Endodermal cell (in vitro differentiated cells): ENCODE results near the gene AHNAK. TPM values are rescaled to one million over a fixed set of nuclear protein-coding genes. Genes with fewer than 3 reads are reported as not detected.

Experiments used
- DNase-seq: peaks from one replicate; pipeline ENCODE4 v3.0.0-alpha.2; 2017
- H3K27ac ChIP-seq: 2 replicates; pipeline ENCODE4 v1.5.1; 2013; ENCODE audit warnings: mild to moderate bottlenecking, low read depth, low read length, moderate library complexity
- H3K27me3 ChIP-seq: 2 replicates; pipeline ENCODE4 v1.6.1; 2013; ENCODE audit warnings: mild to moderate bottlenecking, low read length, moderate library complexity; ENCODE audit not compliant: insufficient read depth, control insufficient read depth, poor library complexity, severe bottlenecking
- H3K36me3 ChIP-seq: 2 replicates; pipeline ENCODE4 v1.7.0; 2013; ENCODE audit warnings: mild to moderate bottlenecking, low read length, moderate library complexity; ENCODE audit not compliant: control insufficient read depth, insufficient read depth
- H3K4me1 ChIP-seq: one replicate; pipeline ENCODE4 v1.7.0; 2013; ENCODE audit warnings: low read length; ENCODE audit not compliant: control insufficient read depth, insufficient read depth
- H3K4me3 ChIP-seq: 2 replicates; pipeline ENCODE4 v1.5.1; 2013; ENCODE audit warnings: mild to moderate bottlenecking, low read length, moderate library complexity
- H3K9ac ChIP-seq: 2 replicates; pipeline ENCODE4 v1.6.1; 2013; ENCODE audit warnings: mild to moderate bottlenecking, low read length, moderate library complexity; ENCODE audit not compliant: poor library complexity, severe bottlenecking; ENCODE audit errors: extremely low read depth
- H3K9me3 ChIP-seq: 2 replicates; pipeline ENCODE4 v1.6.1; 2013; ENCODE audit warnings: mild to moderate bottlenecking, low read length, moderate library complexity; ENCODE audit not compliant: control insufficient read depth
- H3K27ac Mint-ChIP-seq: 2 replicates; pipeline ENCODE4 v1.8.0; 2020; ENCODE audit warnings: mixed read lengths
- H3K27me3 Mint-ChIP-seq: 2 replicates; pipeline ENCODE4 v1.8.0; 2021; ENCODE audit warnings: mild to moderate bottlenecking, mixed read lengths; ENCODE audit not compliant: insufficient read depth
- H3K36me3 Mint-ChIP-seq: 2 replicates; pipeline ENCODE4 v1.8.0; 2020; ENCODE audit warnings: low read depth, mixed read lengths
- H3K4me1 Mint-ChIP-seq: 2 replicates; pipeline ENCODE4 v1.8.0; 2020; ENCODE audit warnings: mixed read lengths
- H3K4me3 Mint-ChIP-seq: 2 replicates; pipeline ENCODE4 v1.8.0; 2020; ENCODE audit warnings: mild to moderate bottlenecking, moderate library complexity, mixed read lengths
- H3K9me3 Mint-ChIP-seq: 2 replicates; pipeline ENCODE4 v1.8.0; 2020; ENCODE audit warnings: mild to moderate bottlenecking, mixed read lengths
- WGBS, 2 experiments: methylation state at CpG; one replicate each; pipeline versions ENCODE4 v1.1.5 to v1.1.7; 2013; ENCODE audit warnings: missing lambda C conversion rate in 2 of 2, mixed read lengths in 1 of 2; ENCODE audit not compliant: insufficient coverage in 1 of 2, insufficient read length in 1 of 2; 5-methylcytosine and 5-hydroxymethylcytosine counted together
- total RNA-seq, 2 donors: library from RNA; stranded (reverse); fragmentation: NEBNext Ultra II Directional in 1 of 2; extraction: Animal tissue kit (Norgen Biotek cat#: 25700) in 1 of 2; gene quantifications; 2 replicates in 1 of 2; 3 replicates in 1 of 2; pipeline ENCODE4 v1.2.1, GENCODE V29; 2021
- TF ChIP-seq, protein P1 (sequence below): fragments of 200-600 bp; sonication (generic); conservative IDR thresholded peaks from 2 replicates; pipeline ENCODE4 v1.5.0; 2021; ENCODE audit warnings: antibody characterized with exemption, mild to moderate bottlenecking

AHNAK gene
- total RNA-seq, 2 donors from 2014 or later = 109 to 165 TPM

DNA sequence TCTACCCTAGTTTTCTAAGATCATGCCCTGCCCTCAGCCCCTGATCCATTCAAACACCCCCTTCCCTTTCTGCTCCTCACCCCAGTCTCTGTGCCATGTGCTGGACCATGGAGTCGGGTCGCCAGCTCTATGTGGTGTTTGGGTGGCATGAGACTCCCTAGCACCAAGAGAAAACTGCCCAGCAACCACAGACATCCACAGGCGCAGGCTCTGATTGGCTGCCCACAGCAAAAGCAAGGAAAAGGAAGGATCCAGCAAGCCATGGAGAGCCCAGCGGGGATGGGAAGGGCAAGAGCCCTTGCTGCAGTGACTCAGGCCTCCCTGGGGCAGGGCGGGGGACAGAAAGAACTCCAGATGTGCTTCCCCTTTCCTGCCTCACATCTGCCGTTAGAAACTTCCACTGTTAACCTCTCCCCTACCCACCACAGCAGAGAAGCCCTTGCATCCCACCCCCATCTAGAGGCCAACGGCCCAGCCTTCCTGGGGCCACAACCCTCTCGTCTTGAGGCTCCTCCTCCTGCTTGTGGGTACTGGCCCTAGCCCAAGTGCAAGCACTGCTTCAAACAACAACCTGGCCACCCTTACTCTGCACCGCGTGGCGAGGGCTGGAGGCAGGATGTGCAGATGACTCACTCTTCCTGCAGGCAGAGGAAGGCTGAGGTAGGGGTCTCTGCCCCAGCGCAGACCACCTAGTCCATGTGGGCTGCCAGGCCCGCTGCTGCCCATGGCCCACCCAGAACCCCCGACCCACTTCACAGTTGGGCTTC lies 9.7 kb upstream of the AHNAK start:
- Histone ChIP-seq H3K36me3 (peaks cover 46% of the 10 kb centered on the region), H3K4me3 (peak overlapping the region; percentile 34), H3K27ac (peak overlapping the region; percentile 59), H3K27me3 (no peaks in the 10 kb centered on the region), H3K9ac (peak overlapping the region; percentile 23), H3K9me3 (no peaks in the 10 kb centered on the region), H3K4me1 (peaks cover 32% of the 10 kb centered on the region)
- TF ChIP-seq, protein P1, sequence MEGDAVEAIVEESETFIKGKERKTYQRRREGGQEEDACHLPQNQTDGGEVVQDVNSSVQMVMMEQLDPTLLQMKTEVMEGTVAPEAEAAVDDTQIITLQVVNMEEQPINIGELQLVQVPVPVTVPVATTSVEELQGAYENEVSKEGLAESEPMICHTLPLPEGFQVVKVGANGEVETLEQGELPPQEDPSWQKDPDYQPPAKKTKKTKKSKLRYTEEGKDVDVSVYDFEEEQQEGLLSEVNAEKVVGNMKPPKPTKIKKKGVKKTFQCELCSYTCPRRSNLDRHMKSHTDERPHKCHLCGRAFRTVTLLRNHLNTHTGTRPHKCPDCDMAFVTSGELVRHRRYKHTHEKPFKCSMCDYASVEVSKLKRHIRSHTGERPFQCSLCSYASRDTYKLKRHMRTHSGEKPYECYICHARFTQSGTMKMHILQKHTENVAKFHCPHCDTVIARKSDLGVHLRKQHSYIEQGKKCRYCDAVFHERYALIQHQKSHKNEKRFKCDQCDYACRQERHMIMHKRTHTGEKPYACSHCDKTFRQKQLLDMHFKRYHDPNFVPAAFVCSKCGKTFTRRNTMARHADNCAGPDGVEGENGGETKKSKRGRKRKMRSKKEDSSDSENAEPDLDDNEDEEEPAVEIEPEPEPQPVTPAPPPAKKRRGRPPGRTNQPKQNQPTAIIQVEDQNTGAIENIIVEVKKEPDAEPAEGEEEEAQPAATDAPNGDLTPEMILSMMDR = no peak
- 20 to 57% methylated on average over 1 to 14 of the region's 14 CpGs for WGBS, 2 experiments
- H3K27me3 Mint-ChIP-seq = no peaks in the 10 kb centered on the region
- peaks cover 78% of the 10 kb centered on the region for H3K4me1 Mint-ChIP-seq
- H3K27ac Mint-ChIP-seq = peak overlapping the region; percentile 96
- peaks cover 45% of the 10 kb centered on the region for H3K36me3 Mint-ChIP-seq
- no peaks in the 10 kb centered on the region for H3K9me3 Mint-ChIP-seq
- H3K4me3 Mint-ChIP-seq = peak overlapping the region; percentile 37
- DNase-seq = peak; percentile 95

DNA sequence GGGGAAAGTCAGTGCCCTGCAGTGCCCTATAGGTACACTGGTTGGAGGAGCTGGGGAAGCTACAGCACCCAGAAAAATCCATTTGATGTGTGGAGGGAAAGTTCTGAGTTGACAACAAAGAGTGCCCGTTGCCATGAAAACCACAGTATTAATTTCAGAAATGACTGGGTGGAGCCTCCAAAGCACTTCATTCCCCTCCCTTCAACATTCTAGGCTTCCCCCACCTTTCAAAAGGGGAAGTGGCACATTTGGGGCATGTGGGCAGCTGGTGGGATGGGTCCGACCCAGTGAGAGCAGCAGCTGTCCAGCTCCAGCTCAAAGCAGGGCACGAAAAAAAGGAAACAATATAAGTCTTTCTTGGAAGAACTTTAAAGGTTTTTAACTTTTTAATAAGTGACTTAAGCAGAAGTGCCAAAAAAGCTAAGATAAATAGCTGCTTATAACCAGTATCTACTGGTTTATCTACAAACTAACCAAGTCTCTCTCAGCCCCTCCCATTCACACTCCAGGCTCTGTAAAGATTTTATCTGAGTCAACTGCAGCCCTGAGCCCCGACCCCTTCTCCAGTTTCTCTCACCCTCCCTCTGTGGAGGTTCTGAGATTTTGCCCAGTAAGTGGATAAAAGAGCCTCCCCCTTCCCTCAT lies 9.0 kb upstream of the AHNAK start:
- Histone ChIP-seq H3K9ac (peak overlapping the region; percentile 23), H3K4me3 (peak overlapping the region; percentile 34), H3K36me3 (peaks cover 43% of the 10 kb centered on the region), H3K27me3 (no peaks in the 10 kb centered on the region), H3K27ac (peak overlapping the region; percentile 59), H3K9me3 (no peaks in the 10 kb centered on the region), H3K4me1 (peaks cover 32% of the 10 kb centered on the region)
- Mint-ChIP-seq H3K4me1 (peaks cover 76% of the 10 kb centered on the region), H3K27ac (peak overlapping the region; percentile 96), H3K36me3 (peaks cover 39% of the 10 kb centered on the region), H3K4me3 (peak overlapping the region; percentile 37), H3K9me3 (no peaks in the 10 kb centered on the region), H3K27me3 (no peaks in the 10 kb centered on the region)
- 62% methylated on average over 4 of the region's 4 CpGs; no CpG with 5 or more reads in 1 of the 2 experiments for WGBS, 2 experiments
- DNase-seq = no peak
- TF ChIP-seq, protein P1 = no peak

DNA sequence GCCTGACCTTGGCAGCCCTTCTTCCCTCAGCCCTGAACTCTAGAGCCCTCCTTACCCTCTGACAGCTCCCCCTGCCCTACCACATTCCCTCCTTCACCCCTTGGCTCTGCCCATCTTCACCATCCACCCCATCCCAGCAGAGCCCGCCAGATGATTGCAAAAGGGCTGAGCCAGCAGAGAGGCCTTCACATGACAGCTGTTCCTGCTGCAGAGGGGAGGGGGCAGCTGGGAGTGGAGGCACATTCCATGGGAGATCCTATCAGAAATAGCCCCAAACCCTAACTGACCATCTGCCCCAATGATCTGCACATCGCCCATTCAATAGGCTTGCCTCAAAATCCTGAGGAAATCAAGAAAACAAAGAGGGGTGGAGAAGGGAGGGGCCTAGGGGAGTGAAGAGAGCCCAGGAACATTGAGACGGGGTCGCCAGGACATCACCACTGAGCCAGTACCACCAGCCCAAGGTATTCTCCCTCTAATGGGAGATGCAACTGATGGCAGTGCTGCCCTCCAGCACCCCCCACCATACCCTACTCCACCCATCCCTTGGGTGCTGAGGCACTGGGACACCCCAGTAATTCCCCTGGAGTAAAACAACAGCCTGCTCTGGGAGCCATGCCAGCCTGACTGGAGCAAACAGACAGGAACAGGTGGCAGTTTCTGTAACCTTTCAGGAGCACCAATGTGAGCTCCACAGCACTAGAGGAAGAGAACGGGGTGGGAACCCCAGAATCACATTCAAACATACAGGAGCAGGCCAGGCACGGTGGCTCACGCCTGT lies 8.0 kb upstream of the AHNAK start:
- WGBS, 2 experiments = 91 to 100% methylated on average over 1 to 7 of the region's 7 CpGs
- Histone ChIP-seq H3K9me3 (no peaks in the 10 kb centered on the region), H3K4me3 (no peak overlapping the region), H3K36me3 (peaks cover 34% of the 10 kb centered on the region), H3K27me3 (no peaks in the 10 kb centered on the region), H3K27ac (no peak overlapping the region), H3K9ac (no peak overlapping the region), H3K4me1 (peaks cover 32% of the 10 kb centered on the region)
- TF ChIP-seq, protein P1 = no peak
- H3K4me1 Mint-ChIP-seq = peaks cover 69% of the 10 kb centered on the region
- H3K27ac Mint-ChIP-seq = peak overlapping the region; percentile 69
- DNase-seq = peak; percentile 58
- peaks cover 5% of the 10 kb centered on the region for H3K27me3 Mint-ChIP-seq
- no peaks in the 10 kb centered on the region for H3K9me3 Mint-ChIP-seq
- peaks cover 29% of the 10 kb centered on the region for H3K36me3 Mint-ChIP-seq
- no peak overlapping the region for H3K4me3 Mint-ChIP-seq
